ENCODE data around the gene HOXC4. TPM values are rescaled to one million over a fixed set of nuclear protein-coding genes. Genes with fewer than 3 reads are reported as not detected.
"Not testable (repeated sequence)": the region's sequence is repeated elsewhere in the genome, so short reads cannot be mapped to it uniquely, and the experiment has no call there.

HOXC4 gene
- total and polyA plus RNA-seq, 5 donors from 2014 or later = 0.09 to 0.32 TPM; not detected in 3

DNA sequence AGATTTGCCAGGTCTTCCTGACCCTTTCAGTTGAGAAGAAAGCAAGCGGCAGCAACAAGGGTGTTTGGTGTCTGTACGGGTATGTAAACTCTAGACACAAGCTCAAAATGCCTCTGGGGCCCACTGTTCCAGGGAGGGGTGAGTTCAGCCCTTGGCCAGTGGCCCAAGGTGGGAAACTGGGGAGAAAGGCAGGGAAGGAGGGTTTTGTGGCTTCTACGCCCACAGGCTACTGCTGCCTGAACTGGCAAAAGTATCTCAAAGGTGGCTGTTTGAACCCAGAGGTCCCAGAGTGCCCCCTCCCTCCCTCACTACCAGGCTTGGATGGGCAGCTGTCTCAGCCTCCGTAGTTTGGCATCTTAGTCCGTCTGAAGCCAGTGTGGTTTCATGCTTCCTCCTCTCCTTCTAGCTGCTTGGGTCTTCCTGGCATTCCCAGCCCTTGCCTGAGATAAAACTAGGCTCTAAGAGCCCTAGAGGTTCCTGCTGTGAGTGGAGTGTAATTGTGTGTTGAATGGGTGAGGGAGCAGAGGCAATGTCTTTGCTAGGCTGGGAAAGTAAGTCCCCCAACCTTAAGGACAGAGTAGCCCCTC is 15.3 kb upstream of the HOXC4 start:
- H3K9me3 ChIP-seq (ENCODE audit: control insufficient read depth in 2 of 2, low read length in 2 of 2) = peaks cover 0 to 3% of the 10 kb centered on the region in 2 experiments
- no peak for ATAC-seq (ENCODE audit: low read depth in 2 of 2)
- Mint-ChIP-seq H3K27ac (no peak overlapping the region), H3K4me3 (no peak overlapping the region), H3K4me1 (peaks cover 0 to 11% (median 5%) of the 10 kb centered on the region in 4 donors), H3K9me3 (peaks cover 0 to 4% (median 0%) of the 10 kb centered on the region in 7 donors), H3K27me3 (peaks cover 87% of the 10 kb centered on the region), H3K36me3 (no peaks in the 10 kb centered on the region)
- peaks cover 10% of the 10 kb centered on the region for H3K4me1 ChIP-seq (ENCODE audit: control insufficient read depth, insufficient read depth, low read length, poor library complexity, severe bottlenecking)
- no peak for DNase-seq
- peaks cover 31% of the 10 kb centered on the region for H3K27me3 ChIP-seq (ENCODE audit: control insufficient read depth, insufficient read depth, low read length)
- H3K27ac ChIP-seq (ENCODE audit: insufficient read depth, low read length, poor library complexity, severe bottlenecking) = no peak overlapping the region
- no peak overlapping the region for H3K4me3 ChIP-seq (ENCODE audit: low read depth, low read length)
- no peaks in the 10 kb centered on the region for H3K36me3 ChIP-seq (ENCODE audit: control insufficient read depth, insufficient read depth, low read length)

- Histone ChIP-seq H3K4me1 (ENCODE audit: control insufficient read depth, insufficient read depth, low read length, poor library complexity, severe bottlenecking) (peaks cover 4% of the 10 kb centered on the region), H3K4me3 (ENCODE audit: low read depth, low read length) (no peak overlapping the region), H3K9me3 (ENCODE audit: control insufficient read depth in 2 of 2, low read length in 2 of 2) (no peaks in the 10 kb centered on the region), H3K27me3 (ENCODE audit: control insufficient read depth, insufficient read depth, low read length) (peaks cover 32% of the 10 kb centered on the region), H3K36me3 (ENCODE audit: control insufficient read depth, insufficient read depth, low read length) (no peaks in the 10 kb centered on the region), H3K27ac (ENCODE audit: insufficient read depth, low read length, poor library complexity, severe bottlenecking) (no peak overlapping the region)
- Mint-ChIP-seq H3K36me3 (no peaks in the 10 kb centered on the region), H3K4me3 (peak overlapping the region in 1 of 4 donors; percentile 2), H3K9me3 (peaks cover 0 to 4% (median 0%) of the 10 kb centered on the region in 7 donors), H3K4me1 (peaks cover 0 to 9% (median 5%) of the 10 kb centered on the region in 4 donors), H3K27ac (no peak overlapping the region), H3K27me3 (peaks cover 85% of the 10 kb centered on the region)
- no peak for ATAC-seq (ENCODE audit: low read depth in 2 of 2)
- DNase-seq = no peak
Observed at GRCh38 chr12:54038871-54039414, 14.7 kb upstream of the HOXC4 start.

DNA sequence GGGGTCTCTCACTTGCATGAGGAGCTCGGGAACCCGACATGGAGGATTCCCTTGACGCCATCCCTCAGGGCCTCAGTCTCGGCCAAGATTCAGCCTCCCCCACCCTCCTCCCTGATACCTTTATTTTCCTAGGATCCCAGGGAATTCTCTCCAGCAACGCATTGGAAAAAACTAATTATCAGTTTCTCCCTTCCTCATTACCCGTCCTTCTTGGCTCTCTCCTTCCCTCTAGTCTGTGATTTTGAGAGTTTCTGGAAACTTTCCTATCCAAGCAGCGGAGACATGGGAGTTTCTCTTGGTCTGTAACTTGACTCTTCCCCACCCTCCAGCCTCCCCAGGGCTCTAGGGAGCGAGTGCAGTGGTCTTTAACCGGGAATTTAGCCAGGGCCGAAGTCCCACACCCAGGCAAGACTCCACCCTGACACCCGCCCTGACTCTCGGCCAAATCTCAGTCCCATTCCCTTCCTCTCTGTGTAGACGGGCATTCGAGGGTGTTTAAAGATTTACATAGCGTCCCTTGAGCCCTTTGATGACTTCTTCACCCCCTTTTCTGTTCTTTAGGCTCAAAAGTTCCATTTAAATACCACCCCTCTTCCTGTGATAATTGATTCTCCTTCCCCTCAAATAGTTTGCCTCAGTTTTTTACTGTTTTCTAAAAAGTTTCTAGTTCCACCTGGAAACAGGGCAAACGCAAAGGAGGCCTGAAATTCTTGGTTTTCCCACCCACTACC is 14.1 kb upstream of the HOXC4 start:
- peaks cover 87% of the 10 kb centered on the region for H3K27me3 Mint-ChIP-seq
- H3K9me3 ChIP-seq (ENCODE audit: control insufficient read depth in 2 of 2, low read length in 2 of 2) = no peaks in the 10 kb centered on the region
- H3K4me3 Mint-ChIP-seq = peak overlapping the region in 2 of 4 donors; percentile 2 to 39
- H3K27ac ChIP-seq (ENCODE audit: insufficient read depth, low read length, poor library complexity, severe bottlenecking) = no peak overlapping the region
- H3K27ac Mint-ChIP-seq = peak overlapping the region in 1 of 3 donors; percentile 27
- H3K9me3 Mint-ChIP-seq = peaks cover 0 to 3% (median 0%) of the 10 kb centered on the region in 7 donors
- H3K4me1 ChIP-seq (ENCODE audit: control insufficient read depth, insufficient read depth, low read length, poor library complexity, severe bottlenecking) = no peaks in the 10 kb centered on the region
- no peaks in the 10 kb centered on the region for H3K36me3 Mint-ChIP-seq
- H3K36me3 ChIP-seq (ENCODE audit: control insufficient read depth, insufficient read depth, low read length) = no peaks in the 10 kb centered on the region
- peaks cover 0 to 6% (median 4%) of the 10 kb centered on the region in 4 donors for H3K4me1 Mint-ChIP-seq
- peaks cover 34% of the 10 kb centered on the region for H3K27me3 ChIP-seq (ENCODE audit: control insufficient read depth, insufficient read depth, low read length)
- ATAC-seq (ENCODE audit: low read depth in 2 of 2) (no peak), DNase-seq (no peak)
- H3K4me3 ChIP-seq (ENCODE audit: low read depth, low read length) = no peak overlapping the region

DNA sequence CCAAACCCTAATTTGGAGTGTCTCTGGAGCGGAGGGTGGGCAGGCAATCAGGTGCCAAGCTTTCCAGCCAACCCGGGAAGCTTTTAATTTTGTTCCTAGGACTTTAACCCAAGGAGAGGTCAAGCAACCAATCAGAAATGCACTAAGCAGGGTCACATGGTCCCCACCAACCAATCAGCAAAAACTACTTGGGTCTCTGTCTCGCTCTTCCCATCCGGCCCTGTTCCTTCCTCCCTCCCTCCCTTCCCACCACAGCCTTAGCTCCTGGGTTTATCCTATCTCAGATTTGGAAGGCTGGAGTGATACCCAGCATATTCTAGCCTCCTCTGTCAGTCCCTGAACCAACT is 13.5 kb upstream of the HOXC4 start:
- no peaks in the 10 kb centered on the region for H3K9me3 ChIP-seq (ENCODE audit: control insufficient read depth in 2 of 2, low read length in 2 of 2)
- no peak overlapping the region for H3K27ac ChIP-seq (ENCODE audit: insufficient read depth, low read length, poor library complexity, severe bottlenecking)
- H3K4me1 ChIP-seq (ENCODE audit: control insufficient read depth, insufficient read depth, low read length, poor library complexity, severe bottlenecking) = no peaks in the 10 kb centered on the region
- H3K36me3 ChIP-seq (ENCODE audit: control insufficient read depth, insufficient read depth, low read length) = no peaks in the 10 kb centered on the region
- DNase-seq (no peak), ATAC-seq (ENCODE audit: low read depth in 2 of 2) (no peak)
- no peaks in the 10 kb centered on the region for H3K36me3 Mint-ChIP-seq
- peaks cover 87% of the 10 kb centered on the region for H3K27me3 Mint-ChIP-seq
- H3K4me3 ChIP-seq (ENCODE audit: low read depth, low read length) = no peak overlapping the region
- peaks cover 0 to 2% (median 0%) of the 10 kb centered on the region in 7 donors for H3K9me3 Mint-ChIP-seq
- H3K4me3 Mint-ChIP-seq = no peak overlapping the region
- peaks cover 0 to 3% (median 1%) of the 10 kb centered on the region in 4 donors for H3K4me1 Mint-ChIP-seq
- H3K27me3 ChIP-seq (ENCODE audit: control insufficient read depth, insufficient read depth, low read length) = peaks cover 39% of the 10 kb centered on the region
- H3K27ac Mint-ChIP-seq = no peak overlapping the region

- H3K27me3 ChIP-seq (ENCODE audit: control insufficient read depth, insufficient read depth, low read length) = peaks cover 40% of the 10 kb centered on the region
- no peak for DNase-seq
Observed at GRCh38 chr12:54040648-54041047, 13.0 kb upstream of the HOXC4 start.

GRCh38 chr12:54041097-54041690 is 12.4 kb upstream of the HOXC4 start:
- DNase-seq = no peak
- Mint-ChIP-seq H3K36me3 (no peaks in the 10 kb centered on the region), H3K4me3 (no peak overlapping the region), H3K9me3 (peaks cover 0 to 2% (median 0%) of the 10 kb centered on the region in 7 donors), H3K4me1 (peaks cover 0 to 2% (median under 1%) of the 10 kb centered on the region in 4 donors), H3K27me3 (peaks cover 87% of the 10 kb centered on the region), H3K27ac (peak overlapping the region in 1 of 3 donors; percentile 14)
- ATAC-seq (ENCODE audit: low read depth in 2 of 2) = no peak
- H3K4me3 ChIP-seq (ENCODE audit: low read depth, low read length) = no peak overlapping the region
- H3K27me3 ChIP-seq (ENCODE audit: control insufficient read depth, insufficient read depth, low read length) = peaks cover 41% of the 10 kb centered on the region
- no peaks in the 10 kb centered on the region for H3K9me3 ChIP-seq (ENCODE audit: control insufficient read depth in 2 of 2, low read length in 2 of 2)
- H3K4me1 ChIP-seq (ENCODE audit: control insufficient read depth, insufficient read depth, low read length, poor library complexity, severe bottlenecking) = no peaks in the 10 kb centered on the region
- no peaks in the 10 kb centered on the region for H3K36me3 ChIP-seq (ENCODE audit: control insufficient read depth, insufficient read depth, low read length)
- no peak overlapping the region for H3K27ac ChIP-seq (ENCODE audit: insufficient read depth, low read length, poor library complexity, severe bottlenecking)

More at GRCh38 chr12:54040648-54041047, 13.0 kb upstream of the HOXC4 start:
- no peak overlapping the region for H3K27ac Mint-ChIP-seq
- H3K27me3 Mint-ChIP-seq = peaks cover 87% of the 10 kb centered on the region
- no peak for ATAC-seq (ENCODE audit: low read depth in 2 of 2)
- H3K4me1 Mint-ChIP-seq = peaks cover 0 to 2% (median 0%) of the 10 kb centered on the region in 4 donors
- Histone ChIP-seq H3K9me3 (ENCODE audit: control insufficient read depth in 2 of 2, low read length in 2 of 2) (no peaks in the 10 kb centered on the region), H3K36me3 (ENCODE audit: control insufficient read depth, insufficient read depth, low read length) (no peaks in the 10 kb centered on the region), H3K4me3 (ENCODE audit: low read depth, low read length) (no peak overlapping the region), H3K4me1 (ENCODE audit: control insufficient read depth, insufficient read depth, low read length, poor library complexity, severe bottlenecking) (no peaks in the 10 kb centered on the region), H3K27ac (ENCODE audit: insufficient read depth, low read length, poor library complexity, severe bottlenecking) (no peak overlapping the region)
- H3K9me3 Mint-ChIP-seq = peaks cover 0 to 2% (median 0%) of the 10 kb centered on the region in 7 donors
- H3K4me3 Mint-ChIP-seq = no peak overlapping the region
- H3K36me3 Mint-ChIP-seq = no peaks in the 10 kb centered on the region

DNA sequence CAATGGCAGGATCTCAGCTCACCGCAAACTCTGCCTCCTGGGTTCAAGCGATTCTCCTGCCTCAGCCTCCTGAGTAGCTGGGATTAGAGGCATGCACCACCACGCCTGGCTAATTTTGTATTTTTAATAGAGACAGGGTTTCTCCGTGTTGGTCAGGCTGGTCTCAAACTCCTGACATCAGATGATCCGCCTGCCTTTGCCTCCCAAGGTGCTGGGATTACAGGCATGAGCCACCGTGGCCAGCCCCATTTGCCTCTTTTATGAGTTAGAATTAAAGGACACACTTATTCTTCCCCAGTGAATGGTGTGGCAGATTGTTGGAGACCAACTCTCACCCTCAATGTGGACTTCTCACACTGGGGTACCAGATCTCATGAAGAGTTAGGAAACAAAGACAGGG is 11.6 kb upstream of the HOXC4 start:
- H3K4me3 Mint-ChIP-seq; H3K4me1 ChIP-seq (ENCODE audit: control insufficient read depth, insufficient read depth, low read length, poor library complexity, severe bottlenecking); H3K36me3 ChIP-seq (ENCODE audit: control insufficient read depth, insufficient read depth, low read length); ATAC-seq (ENCODE audit: low read depth in 2 of 2); H3K27ac Mint-ChIP-seq; H3K36me3 Mint-ChIP-seq; H3K4me3 ChIP-seq (ENCODE audit: low read depth, low read length); H3K27ac ChIP-seq (ENCODE audit: insufficient read depth, low read length, poor library complexity, severe bottlenecking); H3K9me3 ChIP-seq (ENCODE audit: control insufficient read depth in 2 of 2, low read length in 2 of 2); DNase-seq; H3K4me1 Mint-ChIP-seq; H3K9me3 Mint-ChIP-seq: not testable (repeated sequence)
- peaks cover 84% of the 10 kb centered on the region for H3K27me3 Mint-ChIP-seq
- H3K27me3 ChIP-seq (ENCODE audit: control insufficient read depth, insufficient read depth, low read length) = peaks cover 43% of the 10 kb centered on the region
